Right lung (tissue), 5 donors: Measurements from ENCODE around the gene ZBED4. TPM values are rescaled to one million over a fixed set of nuclear protein-coding genes. Genes with fewer than 3 reads are reported as not detected.
A peak's percentile ranks its signal among the peaks of the same experiment; 100 is the strongest.

ENCODE experiments used
- DNase-seq, 2 donors: peaks; one replicate each; pipeline ENCODE4 v3.0.0-alpha.2; 2013
- polyA plus RNA-seq, 5 donors: library from polyadenylated mRNA; unstranded; fragments of 120-200 nt; gene quantifications; one replicate each; pipeline versions ENCODE4 v1.2.1 to v1.2.3, GENCODE V29; 2013; ENCODE audit warnings: inconsistent platforms in 1 of 5, low replicate concordance in 1 of 5; ENCODE audit not compliant: insufficient read length in 5 of 5, insufficient read depth in 1 of 5

ZBED4 gene
- polyA plus RNA-seq, 5 donors = 13.1 to 16.5 (median 16.4) TPM

GRCh38 chr22:49917974-49918910 lies 64.6 kb downstream of the ZBED4 start, which contains the start of the genes ALG12 and CRELD2:
ALG12 (minus strand) TSS chr22:49918438; CDS start chr22:49913765, 4,673 bp downstream.
CRELD2 (plus strand) TSS chr22:49918634; CDS start chr22:49918770, 136 bp downstream.
- peak; percentile 97 for DNase-seq

GRCh38 chr22:49918911-49919881 lies 65.6 kb downstream of the ZBED4 start:
- DNase-seq = no peak

- DNase-seq = no peak
These were observed 67.2 kb downstream of the ZBED4 start for GRCh38 chr22:49920859-49921258.

- DNase-seq = no peak
These were observed 68.0 kb downstream of the ZBED4 start for GRCh38 chr22:49921508-49922278.

GRCh38 chr22:49922484-49922883 lies 68.8 kb downstream of the ZBED4 start:
- DNase-seq = no peak

GRCh38 chr22:49922926-49923325 lies 69.3 kb downstream of the ZBED4 start:
- no peak for DNase-seq

- no peak for DNase-seq
These were observed 69.8 kb downstream of the ZBED4 start for GRCh38 chr22:49923445-49923844.

- no peak for DNase-seq
These were observed 70.6 kb downstream of the ZBED4 start for GRCh38 chr22:49924113-49924833.

- DNase-seq = no peak
These were observed 72.0 kb downstream of the ZBED4 start for GRCh38 chr22:49925525-49926128.

GRCh38 chr22:49926916-49927315 lies 73.3 kb downstream of the ZBED4 start:
- no peak for DNase-seq

- no peak for DNase-seq
These were observed 74.0 kb downstream of the ZBED4 start for GRCh38 chr22:49927483-49928184.

GRCh38 chr22:49928185-49928495 lies 74.5 kb downstream of the ZBED4 start:
- DNase-seq = no peak

- no peak for DNase-seq
These were observed 75.0 kb downstream of the ZBED4 start for GRCh38 chr22:49928555-49929210.

- DNase-seq = no peak
These were observed 75.8 kb downstream of the ZBED4 start for GRCh38 chr22:49929211-49929979.

GRCh38 chr22:49929994-49930575 lies 76.4 kb downstream of the ZBED4 start:
- DNase-seq = no peak

- peak in 1 of 2 donors; percentile 52 for DNase-seq
These were observed 77.2 kb downstream of the ZBED4 start for GRCh38 chr22:49930596-49931412.
